Parathyroid adenoma (tissue), 2 donors: ENCODE data around the gene TCL1B.
"Not testable (repeated sequence)": the region's sequence is repeated elsewhere in the genome, so short reads cannot be mapped to it uniquely, and the experiment has no call there.

Experiments
- H2AFZ ChIP-seq: fragments of 300-600 bp; sonication (generic); one replicate; pipeline ENCODE4 v1.7.0; 2017; ENCODE audit warnings: antibody characterized with exemption, mild to moderate bottlenecking
- H3K27ac ChIP-seq: fragments of 300-600 bp; sonication (generic); one replicate; pipeline ENCODE4 v1.7.0; 2017
- H3K27me3 ChIP-seq: fragments of 300-600 bp; sonication (generic); one replicate; pipeline ENCODE4 v1.7.0; 2017; ENCODE audit warnings: low read length; ENCODE audit not compliant: control insufficient read depth, insufficient read depth
- H3K36me3 ChIP-seq: fragments of 300-600 bp; sonication (generic); one replicate; pipeline ENCODE4 v1.7.0; 2017; ENCODE audit warnings: low read length; ENCODE audit not compliant: control insufficient read depth, insufficient read depth
- H3K4me1 ChIP-seq: fragments of 300-600 bp; sonication (generic); one replicate; pipeline ENCODE4 v1.7.0; 2017; ENCODE audit warnings: control low read depth
- H3K4me2 ChIP-seq: fragments of 300-600 bp; sonication (generic); one replicate; pipeline ENCODE4 v1.7.0; 2017; ENCODE audit warnings: low read length
- H3K4me3 ChIP-seq: fragments of 300-600 bp; sonication (generic); one replicate; pipeline ENCODE4 v1.7.0; 2017; ENCODE audit warnings: low read depth, low read length
- H3K79me2 ChIP-seq: fragments of 300-600 bp; sonication (generic); one replicate; pipeline ENCODE4 v1.7.0; 2017; ENCODE audit warnings: control low read depth
- H3K9ac ChIP-seq: fragments of 300-600 bp; sonication (generic); one replicate; pipeline ENCODE4 v1.7.0; 2017; ENCODE audit warnings: mild to moderate bottlenecking
- H3K9me3 ChIP-seq: fragments of 300-600 bp; sonication (generic); one replicate; pipeline ENCODE4 v1.7.0; 2017; ENCODE audit warnings: low read length; ENCODE audit not compliant: control insufficient read depth
- CTCF ChIP-seq: fragments of 300-600 bp; sonication (generic); IDR thresholded peaks from one replicate; pipeline ENCODE4 v1.7.0; 2017; ENCODE audit warnings: antibody characterized with exemption, mild to moderate bottlenecking
- donor health status: primary hyperparathyroidism.

The TCL1B gene

GRCh38 chr14:95722525-95723190, 36.4 kb downstream of the TCL1B start:
- H3K4me1 ChIP-seq: no peaks in the 10 kb centered on the region
- H3K4me2 ChIP-seq: no peak overlapping the region
- H3K27ac ChIP-seq: no peak overlapping the region
- peaks cover 3% of the 10 kb centered on the region for H3K9me3 ChIP-seq
- no peak overlapping the region for H3K9ac ChIP-seq
- H3K4me3 ChIP-seq: no peak overlapping the region
- H2AFZ ChIP-seq: no peak overlapping the region
- H3K27me3 ChIP-seq: no peaks in the 10 kb centered on the region
- no peaks in the 10 kb centered on the region for H3K79me2 ChIP-seq
- H3K36me3 ChIP-seq: no peaks in the 10 kb centered on the region
- TF ChIP-seq CTCF: no peak

- Histone ChIP-seq H3K36me3 (no peaks in the 10 kb centered on the region), H2AFZ (no peak overlapping the region), H3K4me1 (no peaks in the 10 kb centered on the region), H3K9me3 (peaks cover 3% of the 10 kb centered on the region), H3K79me2 (no peaks in the 10 kb centered on the region), H3K27me3 (no peaks in the 10 kb centered on the region), H3K9ac (no peak overlapping the region), H3K4me3 (no peak overlapping the region), H3K4me2 (no peak overlapping the region), H3K27ac (no peak overlapping the region)
- TF ChIP-seq CTCF: no peak
These were observed 39.6 kb downstream of the TCL1B start for GRCh38 chr14:95725685-95726336.

- H3K27ac ChIP-seq: no peak overlapping the region
- no peak overlapping the region for H2AFZ ChIP-seq
- H3K36me3 ChIP-seq: no peaks in the 10 kb centered on the region
- no peak overlapping the region for H3K4me3 ChIP-seq
- H3K79me2 ChIP-seq: no peaks in the 10 kb centered on the region
- H3K4me1 ChIP-seq: no peaks in the 10 kb centered on the region
- peaks cover 3% of the 10 kb centered on the region for H3K9me3 ChIP-seq
- H3K27me3 ChIP-seq: no peaks in the 10 kb centered on the region
- no peak for TF ChIP-seq CTCF
- no peak overlapping the region for H3K4me2 ChIP-seq
- H3K9ac ChIP-seq: no peak overlapping the region
These were observed 41.0 kb downstream of the TCL1B start for GRCh38 chr14:95727056-95727700.

- H3K4me3 ChIP-seq, H3K9ac ChIP-seq, H3K27ac ChIP-seq, H3K9me3 ChIP-seq, H2AFZ ChIP-seq, H3K4me2 ChIP-seq, H3K79me2 ChIP-seq, H3K4me1 ChIP-seq, H3K27me3 ChIP-seq, H3K36me3 ChIP-seq: not testable (repeated sequence)
These were observed 43.3 kb downstream of the TCL1B start for GRCh38 chr14:95729402-95730028.

GRCh38 chr14:95730126-95730525, 43.9 kb downstream of the TCL1B start:
- no peak overlapping the region for H3K4me2 ChIP-seq
- no peak overlapping the region for H3K9ac ChIP-seq
- no peaks in the 10 kb centered on the region for H3K9me3 ChIP-seq
- H3K27me3 ChIP-seq: no peaks in the 10 kb centered on the region
- H3K36me3 ChIP-seq: no peaks in the 10 kb centered on the region
- H3K4me3 ChIP-seq: no peak overlapping the region
- H3K79me2 ChIP-seq: no peaks in the 10 kb centered on the region
- no peak overlapping the region for H3K27ac ChIP-seq
- no peak overlapping the region for H2AFZ ChIP-seq
- no peak for TF ChIP-seq CTCF
- H3K4me1 ChIP-seq: no peaks in the 10 kb centered on the region
